Thyroid gland (tissue), 4 donors: ENCODE data around the gene PLCL1. TPM values are rescaled to one million over a fixed set of nuclear protein-coding genes. Genes with fewer than 3 reads are reported as not detected.

ENCODE experiments used
- DNase-seq, 2 donors: peaks; one replicate each; pipeline ENCODE4 v3.0.0-alpha.2; 2019
- H3K27ac ChIP-seq, 3 donors: fragments of 200-600 bp; sonication (generic); 1 replicate in 2 of 3; 2 replicates in 1 of 3; pipeline ENCODE4 v1.5.1; 2016 to 2019; ENCODE audit warnings: mild to moderate bottlenecking in 1 of 3, moderate library complexity in 1 of 3
- H3K27me3 ChIP-seq: fragments of 200-600 bp; sonication (generic); one replicate; pipeline ENCODE4 v1.5.1; 2019
- H3K36me3 ChIP-seq, 2 donors: fragments of 200-600 bp; sonication (generic); one replicate each; pipeline ENCODE4 v1.5.1; 2016 to 2019
- H3K4me1 ChIP-seq, 2 donors: fragments of 200-600 bp; sonication (generic); one replicate each; pipeline ENCODE4 v1.5.1; 2017 to 2019
- H3K4me3 ChIP-seq, 3 donors: fragments of 200-600 bp; sonication (generic); replicated peaks in 1 of 3; 1 replicate in 2 of 3; 2 replicates in 1 of 3; pipeline ENCODE4 v1.5.1; 2016; ENCODE audit warnings: mild to moderate bottlenecking in 1 of 3
- H3K9me3 ChIP-seq: fragments of 200-600 bp; sonication (generic); one replicate; pipeline ENCODE4 v1.5.1; 2017
- CTCF ChIP-seq, 6 experiments: fragments of 200-600 bp in 3 of 6; fragments of 450-650 bp in 3 of 6; sonication (generic) in 3 of 6; IDR thresholded peaks; one replicate each; pipeline ENCODE4 v1.5.1; 2016 to 2019; ENCODE audit warnings: antibody characterized with exemption in 6 of 6, mild to moderate bottlenecking in 2 of 6, inconsistent platforms in 1 of 6, moderate library complexity in 1 of 6
- POLR2A ChIP-seq, 2 donors: fragments of 450-650 bp; IDR thresholded peaks; one replicate each; pipeline ENCODE4 v1.6.1; 2017; ENCODE audit warnings: antibody characterized with exemption in 2 of 2, mild to moderate bottlenecking in 2 of 2, moderate library complexity in 1 of 2
- WGBS, 2 donors: methylation state at CpG; one replicate each; pipeline ENCODE4 v1.1.5; 2017; 5-methylcytosine and 5-hydroxymethylcytosine counted together
- intact Hi-C: fragments of 100-400 bp; cut with DNase I; formaldehyde crosslinking; loops from one replicate; pipeline ENCODE4 v1.15.1; 2023
- total RNA-seq, 4 donors: library from RNA; depleted of rRNA; stranded (reverse); fragments of >200 nt; gene quantifications; one replicate each; pipeline ENCODE4 v1.2.3, GENCODE V29; 2016

The PLCL1 gene
- total RNA-seq, 4 donors from 2014 or later = 9.1 to 11.8 (median 9.9) TPM

- Histone ChIP-seq H3K36me3 (no peaks in the 10 kb centered on the region), H3K9me3 (no peaks in the 10 kb centered on the region), H3K4me1 (no peaks in the 10 kb centered on the region), H3K4me3 (no peak overlapping the region), H3K27ac (no peak overlapping the region), H3K27me3 (no peaks in the 10 kb centered on the region)
- WGBS, 2 donors = 44 to 49% methylated on average over 3 of the region's 3 CpGs
- intact Hi-C loops = no loop called here
- no peak for DNase-seq
- TF ChIP-seq CTCF (IDR thresholded peaks at IDR 0.05) = no peak
- no peak for TF ChIP-seq POLR2A (IDR thresholded peaks at IDR 0.05)
Observed at GRCh38 chr2:198144660-198145059, 340.3 kb downstream of the PLCL1 start.

GRCh38 chr2:198146346-198146940, 342.1 kb downstream of the PLCL1 start:
- Histone ChIP-seq H3K4me3 (no peak overlapping the region), H3K27ac (no peak overlapping the region), H3K9me3 (no peaks in the 10 kb centered on the region), H3K27me3 (no peaks in the 10 kb centered on the region), H3K36me3 (no peaks in the 10 kb centered on the region), H3K4me1 (no peaks in the 10 kb centered on the region)
- intact Hi-C loops = no loop called here
- no peak for DNase-seq
- TF ChIP-seq CTCF (IDR thresholded peaks at IDR 0.05) (no peak), POLR2A (IDR thresholded peaks at IDR 0.05) (no peak)
- WGBS, 2 donors = 72 to 76% methylated on average over 3 of the region's 3 CpGs

GRCh38 chr2:198157314-198157713, 352.9 kb downstream of the PLCL1 start:
- intact Hi-C loops = no loop called here
- Histone ChIP-seq H3K4me1 (no peaks in the 10 kb centered on the region), H3K4me3 (no peak overlapping the region), H3K36me3 (no peaks in the 10 kb centered on the region), H3K27ac (no peak overlapping the region), H3K9me3 (no peaks in the 10 kb centered on the region), H3K27me3 (no peaks in the 10 kb centered on the region)
- TF ChIP-seq POLR2A (IDR thresholded peaks at IDR 0.05) = no peak
- TF ChIP-seq CTCF (IDR thresholded peaks at IDR 0.05) = no peak
- DNase-seq = no peak

- Histone ChIP-seq H3K4me1 (no peaks in the 10 kb centered on the region), H3K4me3 (no peak overlapping the region), H3K27me3 (no peaks in the 10 kb centered on the region), H3K36me3 (no peaks in the 10 kb centered on the region), H3K9me3 (no peaks in the 10 kb centered on the region), H3K27ac (no peak overlapping the region)
- DNase-seq = no peak
- no peak for TF ChIP-seq CTCF (IDR thresholded peaks at IDR 0.05)
- TF ChIP-seq POLR2A (IDR thresholded peaks at IDR 0.05) = no peak
- intact Hi-C loops = no loop called here
Observed at GRCh38 chr2:198161151-198161550, 356.8 kb downstream of the PLCL1 start.

- Histone ChIP-seq H3K4me1 (no peaks in the 10 kb centered on the region), H3K27me3 (no peaks in the 10 kb centered on the region), H3K4me3 (no peak overlapping the region), H3K27ac (no peak overlapping the region), H3K9me3 (no peaks in the 10 kb centered on the region), H3K36me3 (no peaks in the 10 kb centered on the region)
- TF ChIP-seq CTCF (IDR thresholded peaks at IDR 0.05) (no peak), POLR2A (IDR thresholded peaks at IDR 0.05) (no peak)
- intact Hi-C loops = no loop called here
- DNase-seq = no peak
Observed at GRCh38 chr2:198162276-198162675, 357.9 kb downstream of the PLCL1 start.
